Kidney (tissue), 14 donors: ENCODE data around the gene EMILIN3. TPM values are rescaled to one million over a fixed set of nuclear protein-coding genes. Genes with fewer than 3 reads are reported as not detected.

Experiments used
- DNase-seq, 5 donors: peaks; one replicate each; pipeline ENCODE4 v3.0.0-alpha.2; 2013 to 2020
- FAIRE-seq: peaks from 2 replicates; lab custom pipeline; 2012; peaks lifted over from hg19 to GRCh38; lab: Jason Lieb, UNC
- H3K27ac ChIP-seq, 2 donors: one replicate each; pipeline ENCODE4 v1.7.0; 2013; ENCODE audit warnings: low read depth in 2 of 2, low read length in 2 of 2, inconsistent platforms in 1 of 2
- H3K27me3 ChIP-seq: one replicate; pipeline ENCODE4 v1.7.1; 2013; ENCODE audit warnings: low read length, inconsistent platforms; ENCODE audit not compliant: control insufficient read depth, insufficient read depth
- H3K36me3 ChIP-seq, 3 donors: one replicate each; pipeline versions ENCODE4 v1.7.0 to v1.7.1; 2013; ENCODE audit warnings: low read length in 3 of 3, control low read depth in 1 of 3, inconsistent platforms in 1 of 3; ENCODE audit not compliant: insufficient read depth in 3 of 3, control insufficient read depth in 2 of 3
- H3K4me1 ChIP-seq, 3 donors: one replicate each; pipeline versions ENCODE4 v1.7.0 to v1.7.1; 2013; ENCODE audit warnings: low read length in 3 of 3, inconsistent platforms in 1 of 3, low read depth in 1 of 3; ENCODE audit not compliant: control insufficient read depth in 2 of 3, insufficient read depth in 2 of 3
- H3K4me3 ChIP-seq, 3 donors: one replicate each; pipeline versions ENCODE4 v1.7.0 to v1.8.1; 2013; ENCODE audit warnings: low read length in 3 of 3, control low read depth in 1 of 3, inconsistent platforms in 1 of 3
- H3K9ac ChIP-seq, 3 donors: one replicate each; pipeline versions ENCODE4 v1.7.0 to v1.7.1; 2013; ENCODE audit warnings: low read length in 3 of 3, control low read depth in 1 of 3, inconsistent platforms in 1 of 3
- H3K9me3 ChIP-seq, 3 donors: one replicate each; pipeline versions ENCODE4 v1.7.0 to v1.7.1; 2013; ENCODE audit warnings: low read length in 3 of 3, control low read depth in 1 of 3, inconsistent platforms in 1 of 3; ENCODE audit not compliant: control insufficient read depth in 2 of 3, insufficient read depth in 1 of 3
- intact Hi-C: fragments of 100-400 bp; cut with DNase I; formaldehyde crosslinking; loops from one replicate; pipeline ENCODE4 v1.11.1; 2022
- polyA plus RNA-seq: library from polyadenylated mRNA; stranded (reverse); fragments of 350-450 nt; fragmentation: Illumina TruSeq; extraction: RNeasy Lipid Tissue Mini Kit (QIAGEN cat#74804); gene quantifications from one replicate; pipeline ENCODE4 v1.2.3, GENCODE V29; 2014; ENCODE audit warnings: low read depth, low replicate concordance; ENCODE audit not compliant: insufficient read depth
- total RNA-seq: library from RNA; stranded (reverse); fragmentation: NEBNext Ultra II Directional; extraction: Animal tissue kit (Norgen Biotek cat#: 25700); gene quantifications from one replicate; pipeline ENCODE4 v1.2.1, GENCODE V29; 2021
- TF ChIP-seq, protein P1 (sequence below): IDR thresholded peaks from 3 replicates; pipeline ENCODE4 v1.5.1; 2012; ENCODE audit warnings: mild to moderate bottlenecking, moderate library complexity, borderline replicate concordance; ENCODE audit not compliant: insufficient read depth; ENCODE audit errors: extremely low read depth
- donor health status: control.
- donor health status: control.
- donor health status: control.
- donor health status: control.
- donor health status: control.
- donor health status: DM: yes; HTN: yes; CAD: no.
- donor health status: Normal renal cell carcinoma (clear cell type).

EMILIN3 gene
- total and polyA plus RNA-seq, 2 donors from 2014 or later = 0.32 to 0.50 TPM

DNA sequence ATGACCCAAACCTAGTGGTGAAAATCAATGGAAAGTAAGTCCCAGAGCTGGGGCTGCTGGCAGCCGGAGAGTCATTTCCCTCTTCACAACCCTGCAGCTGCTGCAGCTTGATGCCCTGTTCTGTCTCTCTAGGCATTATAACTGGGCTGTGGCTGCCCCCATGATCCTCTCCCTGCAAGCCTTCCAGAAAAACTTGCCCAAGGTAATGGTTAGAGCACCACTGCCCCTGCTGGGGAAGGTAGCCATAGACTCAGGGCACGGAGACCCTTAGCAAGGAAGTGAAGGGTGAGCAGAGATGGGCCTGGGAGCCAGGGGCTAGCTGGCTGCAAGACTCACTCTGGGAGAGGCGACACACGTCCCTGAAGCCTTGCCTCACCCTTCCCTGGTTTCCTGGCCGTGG, 14.0 kb downstream of the EMILIN3 start:
- H3K27me3 ChIP-seq = no peaks in the 10 kb centered on the region
- no peak for DNase-seq
- H3K36me3 ChIP-seq = peaks cover 0 to 52% (median 23%) of the 10 kb centered on the region in 3 donors
- H3K4me1 ChIP-seq = no peaks in the 10 kb centered on the region
- no peaks in the 10 kb centered on the region for H3K9me3 ChIP-seq
- H3K4me3 ChIP-seq = no peak overlapping the region
- FAIRE-seq = no peak
- TF ChIP-seq, protein P1, sequence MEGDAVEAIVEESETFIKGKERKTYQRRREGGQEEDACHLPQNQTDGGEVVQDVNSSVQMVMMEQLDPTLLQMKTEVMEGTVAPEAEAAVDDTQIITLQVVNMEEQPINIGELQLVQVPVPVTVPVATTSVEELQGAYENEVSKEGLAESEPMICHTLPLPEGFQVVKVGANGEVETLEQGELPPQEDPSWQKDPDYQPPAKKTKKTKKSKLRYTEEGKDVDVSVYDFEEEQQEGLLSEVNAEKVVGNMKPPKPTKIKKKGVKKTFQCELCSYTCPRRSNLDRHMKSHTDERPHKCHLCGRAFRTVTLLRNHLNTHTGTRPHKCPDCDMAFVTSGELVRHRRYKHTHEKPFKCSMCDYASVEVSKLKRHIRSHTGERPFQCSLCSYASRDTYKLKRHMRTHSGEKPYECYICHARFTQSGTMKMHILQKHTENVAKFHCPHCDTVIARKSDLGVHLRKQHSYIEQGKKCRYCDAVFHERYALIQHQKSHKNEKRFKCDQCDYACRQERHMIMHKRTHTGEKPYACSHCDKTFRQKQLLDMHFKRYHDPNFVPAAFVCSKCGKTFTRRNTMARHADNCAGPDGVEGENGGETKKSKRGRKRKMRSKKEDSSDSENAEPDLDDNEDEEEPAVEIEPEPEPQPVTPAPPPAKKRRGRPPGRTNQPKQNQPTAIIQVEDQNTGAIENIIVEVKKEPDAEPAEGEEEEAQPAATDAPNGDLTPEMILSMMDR = no peak
- H3K27ac ChIP-seq = no peak overlapping the region
- intact Hi-C loops = no loop called here
- H3K9ac ChIP-seq = no peak overlapping the region

DNA sequence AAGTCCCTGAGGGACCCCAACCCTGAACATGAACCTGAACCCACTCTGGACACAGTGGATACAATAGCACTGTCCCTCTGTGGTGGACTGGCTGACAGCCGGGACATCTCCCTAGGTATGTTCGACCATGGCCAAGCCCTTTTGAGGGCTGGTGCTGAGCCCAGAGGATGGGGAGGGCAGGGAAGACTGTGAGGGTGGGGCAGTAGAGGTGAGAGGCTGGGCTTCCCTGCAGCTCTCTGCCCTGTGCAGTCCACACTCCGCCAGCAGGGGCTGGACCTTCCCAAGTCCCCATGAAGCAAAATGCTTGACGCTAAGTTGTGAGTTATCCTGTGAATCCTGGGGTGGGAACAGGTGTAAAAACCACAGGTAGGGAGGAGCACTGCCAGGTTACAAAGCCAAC, 14.5 kb downstream of the EMILIN3 start:
- no peak for FAIRE-seq
- no peaks in the 10 kb centered on the region for H3K4me1 ChIP-seq
- H3K27me3 ChIP-seq = no peaks in the 10 kb centered on the region
- DNase-seq = no peak
- TF ChIP-seq, protein P1 = no peak
- H3K9ac ChIP-seq = no peak overlapping the region
- H3K4me3 ChIP-seq = no peak overlapping the region
- no peaks in the 10 kb centered on the region for H3K9me3 ChIP-seq
- H3K27ac ChIP-seq = no peak overlapping the region
- H3K36me3 ChIP-seq = peaks cover 0 to 53% (median 26%) of the 10 kb centered on the region in 3 donors
- intact Hi-C loops = no loop called here

DNA sequence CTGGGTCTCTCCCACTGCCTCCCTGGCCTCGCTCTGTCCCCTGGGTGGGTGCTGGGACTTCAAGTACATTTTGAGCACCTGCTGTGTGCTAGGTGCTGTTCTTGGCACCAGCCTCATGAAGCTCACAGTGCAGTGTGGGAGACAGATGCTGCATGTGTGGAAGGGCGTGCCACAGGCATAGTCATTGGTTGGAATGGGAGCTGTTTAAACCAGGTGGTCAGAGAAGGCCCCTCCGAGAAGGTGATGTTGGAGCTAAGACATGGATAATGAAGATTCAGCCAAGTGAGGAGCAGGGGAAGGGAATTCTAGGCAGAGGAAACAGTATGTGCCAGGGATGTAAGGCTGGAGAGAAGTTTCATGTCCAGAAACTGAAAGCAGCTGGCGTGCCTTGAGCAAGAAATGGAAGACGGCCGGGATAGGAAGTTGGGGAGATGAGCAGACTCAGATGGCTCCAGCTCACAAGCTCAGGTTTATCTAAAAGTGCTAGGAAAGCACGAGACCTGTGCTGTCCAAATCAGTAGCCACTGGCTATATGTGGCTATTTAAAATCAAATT, 16.1 kb downstream of the EMILIN3 start:
- no peaks in the 10 kb centered on the region for H3K4me1 ChIP-seq
- H3K36me3 ChIP-seq = peaks cover 0 to 51% (median 23%) of the 10 kb centered on the region in 3 donors
- H3K27me3 ChIP-seq = no peaks in the 10 kb centered on the region
- H3K9ac ChIP-seq = no peak overlapping the region
- H3K4me3 ChIP-seq = no peak overlapping the region
- no peak overlapping the region for H3K27ac ChIP-seq
- DNase-seq = peak in 1 of 5 donors; percentile 55
- no peak for FAIRE-seq
- intact Hi-C loops = no loop called here
- H3K9me3 ChIP-seq = no peaks in the 10 kb centered on the region
- TF ChIP-seq, protein P1 = no peak

DNA sequence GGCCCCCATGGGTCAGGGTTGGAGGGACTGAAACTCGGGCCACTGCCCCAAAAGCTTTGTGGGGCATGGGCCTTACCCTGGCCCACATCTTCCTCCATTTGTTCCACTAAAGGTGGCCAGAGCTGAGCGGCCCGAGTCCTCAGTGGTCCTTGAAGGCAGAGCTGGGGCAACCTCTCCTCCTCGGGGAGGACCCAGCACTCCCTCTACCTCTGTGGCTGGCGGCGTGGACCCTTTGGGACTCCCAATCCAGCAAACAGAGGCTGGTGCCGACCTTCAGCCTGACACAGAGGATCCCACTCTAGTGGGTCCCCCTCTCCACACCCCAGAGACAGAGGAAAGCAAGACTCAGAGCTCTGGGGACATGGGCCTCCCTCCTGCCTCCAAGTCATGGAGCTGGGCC, 16.7 kb downstream of the EMILIN3 start:
- intact Hi-C loops = no loop called here

More for the DNA sequence above, 16.7 kb downstream of the EMILIN3 start:
- H3K4me1 ChIP-seq = no peaks in the 10 kb centered on the region
- no peak overlapping the region for H3K27ac ChIP-seq
- FAIRE-seq (no peak), DNase-seq (no peak)
- H3K36me3 ChIP-seq = peaks cover 0 to 48% (median 23%) of the 10 kb centered on the region in 3 donors
- H3K9me3 ChIP-seq = no peaks in the 10 kb centered on the region
- no peak overlapping the region for H3K4me3 ChIP-seq
- no peaks in the 10 kb centered on the region for H3K27me3 ChIP-seq
- TF ChIP-seq, protein P1 = no peak
- H3K9ac ChIP-seq = no peak overlapping the region
